Measurements from ENCODE around the gene ARHGAP18. TPM values are rescaled to one million over a fixed set of nuclear protein-coding genes. Genes with fewer than 3 reads are reported as not detected.

The ARHGAP18 gene
- total RNA-seq, 1 donor from 2014 or later = 3.9 TPM

GRCh38 chr6:129552413-129552812 is 157.6 kb downstream of the ARHGAP18 start:
- Histone ChIP-seq H3K27me3 (no peaks in the 10 kb centered on the region), H3F3A (ENCODE audit: low read depth) (no peaks in the 10 kb centered on the region), H3K27ac (no peak overlapping the region), H3K4me2 (no peak overlapping the region), H2AFZ (replicated peaks) (no peak overlapping the region), H4K20me1 (ENCODE audit: low read depth) (no peaks in the 10 kb centered on the region), H3K79me2 (ENCODE audit: low read depth) (no peaks in the 10 kb centered on the region), H3K4me1 (no peaks in the 10 kb centered on the region), H3K9me3 (ENCODE audit: low read depth) (no peaks in the 10 kb centered on the region), H3K9ac (no peak overlapping the region), H3K36me3 (no peaks in the 10 kb centered on the region), H3K4me3 (no peak overlapping the region)
- no peak overlapping the region for H3K27ac Mint-ChIP-seq
- H3K9me3 Mint-ChIP-seq = no peaks in the 10 kb centered on the region
- no peaks in the 10 kb centered on the region for H3K36me3 Mint-ChIP-seq
- peaks cover 4% of the 10 kb centered on the region for H3K4me1 Mint-ChIP-seq
- DNase-seq (ENCODE audit: low spot score) = no peak
- H3K4me3 Mint-ChIP-seq = no peak overlapping the region
- TF ChIP-seq EZH2phosphoT487 (IDR thresholded peaks at IDR 0.05) (no peak), CTCF (IDR thresholded peaks at IDR 0.05) (no peak), EZH2 (IDR thresholded peaks at IDR 0.05) (no peak)
- no peaks in the 10 kb centered on the region for H3K27me3 Mint-ChIP-seq (ENCODE audit: insufficient read depth, low read depth)

- TF ChIP-seq CTCF (IDR thresholded peaks at IDR 0.05) (no peak), EZH2 (IDR thresholded peaks at IDR 0.05) (no peak), EZH2phosphoT487 (IDR thresholded peaks at IDR 0.05) (no peak)
- H3K4me1 ChIP-seq = no peaks in the 10 kb centered on the region
- H3K4me3 ChIP-seq = no peak overlapping the region
Observed at GRCh38 chr6:129551486-129551885, 158.5 kb downstream of the ARHGAP18 start.

DNA sequence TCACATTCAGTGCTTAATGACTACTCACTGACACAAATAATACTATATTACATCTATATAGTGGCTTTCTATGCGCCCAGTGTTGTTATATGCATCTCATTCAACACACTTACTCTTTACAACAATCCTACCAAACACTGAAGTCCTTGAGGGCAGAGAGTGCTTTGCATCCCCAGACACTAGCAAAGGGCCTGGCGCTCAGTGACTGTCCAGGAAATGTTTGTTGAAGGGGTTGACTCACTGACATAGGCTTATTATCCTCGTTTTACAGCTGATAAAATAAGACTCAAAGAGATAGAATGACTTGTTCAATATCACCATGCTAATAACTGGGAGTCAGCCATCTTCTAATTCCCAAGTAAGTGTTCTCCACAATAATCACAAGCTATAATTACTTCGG is 163.3 kb downstream of the ARHGAP18 start:
- Histone ChIP-seq H3K4me3 (no peak overlapping the region), H3K27ac (no peak overlapping the region), H3K79me2 (ENCODE audit: low read depth) (no peaks in the 10 kb centered on the region), H3F3A (ENCODE audit: low read depth) (no peaks in the 10 kb centered on the region), H4K20me1 (ENCODE audit: low read depth) (no peaks in the 10 kb centered on the region), H3K9me3 (ENCODE audit: low read depth) (no peaks in the 10 kb centered on the region), H3K27me3 (no peaks in the 10 kb centered on the region), H3K36me3 (no peaks in the 10 kb centered on the region), H3K4me2 (no peak overlapping the region), H3K9ac (no peak overlapping the region), H2AFZ (replicated peaks) (no peak overlapping the region), H3K4me1 (no peaks in the 10 kb centered on the region)
- H3K36me3 Mint-ChIP-seq = no peaks in the 10 kb centered on the region
- H3K27me3 Mint-ChIP-seq (ENCODE audit: insufficient read depth, low read depth) = peaks cover 5% of the 10 kb centered on the region
- no peaks in the 10 kb centered on the region for H3K4me1 Mint-ChIP-seq
- TF ChIP-seq EZH2phosphoT487 (IDR thresholded peaks at IDR 0.05) (no peak), EZH2 (IDR thresholded peaks at IDR 0.05) (no peak), CTCF (IDR thresholded peaks at IDR 0.05) (no peak)
- H3K4me3 Mint-ChIP-seq = no peak overlapping the region
- no peaks in the 10 kb centered on the region for H3K9me3 Mint-ChIP-seq
- no peak for DNase-seq (ENCODE audit: low spot score)
- no peak overlapping the region for H3K27ac Mint-ChIP-seq

More at GRCh38 chr6:129551486-129551885, 158.5 kb downstream of the ARHGAP18 start:
- no peaks in the 10 kb centered on the region for H3K27me3 Mint-ChIP-seq (ENCODE audit: insufficient read depth, low read depth)
- Histone ChIP-seq H3K79me2 (ENCODE audit: low read depth) (no peaks in the 10 kb centered on the region), H2AFZ (replicated peaks) (no peak overlapping the region), H3K27ac (no peak overlapping the region), H3F3A (ENCODE audit: low read depth) (no peaks in the 10 kb centered on the region), H3K9me3 (ENCODE audit: low read depth) (no peaks in the 10 kb centered on the region), H3K36me3 (no peaks in the 10 kb centered on the region), H3K4me2 (no peak overlapping the region), H4K20me1 (ENCODE audit: low read depth) (no peaks in the 10 kb centered on the region), H3K27me3 (no peaks in the 10 kb centered on the region), H3K9ac (no peak overlapping the region)
- H3K27ac Mint-ChIP-seq = no peak overlapping the region
- H3K9me3 Mint-ChIP-seq = no peaks in the 10 kb centered on the region
- peaks cover 4% of the 10 kb centered on the region for H3K4me1 Mint-ChIP-seq
- H3K36me3 Mint-ChIP-seq = no peaks in the 10 kb centered on the region
- H3K4me3 Mint-ChIP-seq = no peak overlapping the region
- no peak for DNase-seq (ENCODE audit: low spot score)

Measured in neural progenitor cell (in vitro differentiated cells).